Hematopoietic multipotent progenitor cell (in vitro differentiated cells): ENCODE data around the gene P3H4. TPM values are rescaled to one million over a fixed set of nuclear protein-coding genes. Genes with fewer than 3 reads are reported as not detected.
"Not testable (repeated sequence)": the region's sequence is repeated elsewhere in the genome, so short reads cannot be mapped to it uniquely, and the experiment has no call there.

Experiments
- DNase-seq, 3 donors: peaks; one replicate each; pipeline ENCODE4 v3.0.0-alpha.2; 2011 to 2015; ENCODE audit warnings: low read depth in 2 of 3, low spot score in 2 of 3
- total RNA-seq: library from RNA; depleted of rRNA; stranded (reverse); fragments of >200 nt; gene quantifications from one replicate; pipeline ENCODE4 v1.2.3, GENCODE V29; 2012

P3H4 gene, protein sequence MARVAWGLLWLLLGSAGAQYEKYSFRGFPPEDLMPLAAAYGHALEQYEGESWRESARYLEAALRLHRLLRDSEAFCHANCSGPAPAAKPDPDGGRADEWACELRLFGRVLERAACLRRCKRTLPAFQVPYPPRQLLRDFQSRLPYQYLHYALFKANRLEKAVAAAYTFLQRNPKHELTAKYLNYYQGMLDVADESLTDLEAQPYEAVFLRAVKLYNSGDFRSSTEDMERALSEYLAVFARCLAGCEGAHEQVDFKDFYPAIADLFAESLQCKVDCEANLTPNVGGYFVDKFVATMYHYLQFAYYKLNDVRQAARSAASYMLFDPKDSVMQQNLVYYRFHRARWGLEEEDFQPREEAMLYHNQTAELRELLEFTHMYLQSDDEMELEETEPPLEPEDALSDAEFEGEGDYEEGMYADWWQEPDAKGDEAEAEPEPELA
- 8.6 TPM for total RNA-seq

- peak; percentile 65 to 83 (median 74) for DNase-seq
These were observed at the start of gene P3H4 for GRCh38 chr17:41811549-41812380. TSS of gene P3H4 (minus strand) at chr17:41811949. CDS start at chr17:41811915, 34 bp downstream.

DNA sequence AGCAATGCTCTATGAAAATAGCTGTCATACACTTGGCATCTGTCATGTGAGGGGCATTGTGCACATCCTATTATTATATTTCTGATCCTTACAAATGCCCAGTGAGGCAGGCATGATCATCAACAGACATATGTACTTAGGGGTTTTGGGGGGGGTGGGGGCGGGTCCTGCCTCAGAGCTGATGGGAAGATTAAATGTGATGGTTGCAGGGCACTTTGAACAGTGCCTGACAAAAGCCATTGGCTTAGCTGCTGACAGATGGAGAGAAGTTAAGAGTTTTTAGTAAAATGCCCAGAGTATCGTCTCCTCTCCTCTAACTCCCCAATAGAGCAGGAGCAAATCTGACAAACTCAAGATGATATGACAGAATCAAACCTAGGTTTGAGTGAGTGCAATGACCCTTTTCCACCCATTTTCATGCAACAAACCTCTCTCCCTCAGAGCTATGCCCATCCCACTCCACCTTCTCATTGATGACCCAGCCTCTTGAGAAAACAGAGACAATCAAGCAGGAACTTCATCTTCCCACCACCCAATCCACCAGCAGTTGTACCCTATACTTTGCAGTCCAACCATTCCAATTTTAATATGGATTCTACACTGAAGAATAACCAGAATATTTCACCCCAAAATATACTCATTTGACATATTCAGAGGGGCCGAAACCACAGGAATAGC lies 48.6 kb upstream of the P3H4 start:
- no peak for DNase-seq

GRCh38 chr17:41851382-41851781 lies 39.6 kb upstream of the P3H4 start:
- not testable (repeated sequence) for DNase-seq

GRCh38 chr17:41849251-41849990 lies 37.7 kb upstream of the P3H4 start:
- no peak for DNase-seq

GRCh38 chr17:41848788-41849187 lies 37.0 kb upstream of the P3H4 start:
- no peak for DNase-seq

DNA sequence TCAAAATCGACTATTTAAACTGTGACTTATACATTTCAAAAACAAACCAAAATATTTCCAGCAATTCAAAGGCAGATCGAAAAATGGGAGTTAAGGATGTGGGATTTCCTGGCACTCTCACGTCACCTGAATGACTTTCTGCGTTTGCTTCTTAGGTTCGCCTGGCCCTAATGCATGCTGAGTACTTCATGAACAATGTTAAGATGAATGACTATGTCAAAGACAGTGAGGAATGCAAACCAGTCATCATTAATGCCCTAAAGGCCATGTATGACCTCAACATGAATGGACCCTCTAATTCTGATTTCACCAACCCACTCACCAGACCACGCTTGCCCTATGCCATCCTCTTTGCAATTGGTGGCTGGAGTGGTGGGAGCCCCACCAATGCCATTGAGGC lies 33.2 kb upstream of the P3H4 start:
- no peak for DNase-seq

DNA sequence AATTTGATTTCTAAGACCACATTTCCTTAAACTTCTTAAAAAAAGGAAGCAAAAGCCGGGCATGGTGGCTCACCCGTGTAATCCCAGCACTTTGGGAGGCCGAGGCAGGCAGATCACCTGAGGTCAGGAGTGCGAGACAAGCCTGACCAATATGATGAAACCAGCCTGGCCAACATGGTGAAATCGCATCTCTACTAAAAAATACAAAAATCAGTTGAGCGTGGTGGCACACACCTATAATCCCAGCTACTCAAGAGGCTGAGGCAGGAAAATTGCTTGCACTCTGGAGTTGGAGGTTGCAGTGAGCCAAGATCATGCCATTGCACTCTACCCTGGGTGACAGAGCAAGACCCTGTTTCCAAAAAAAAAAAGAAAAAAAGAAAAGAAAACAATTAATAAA lies 29.0 kb upstream of the P3H4 start:
- not testable (repeated sequence) for DNase-seq

DNA sequence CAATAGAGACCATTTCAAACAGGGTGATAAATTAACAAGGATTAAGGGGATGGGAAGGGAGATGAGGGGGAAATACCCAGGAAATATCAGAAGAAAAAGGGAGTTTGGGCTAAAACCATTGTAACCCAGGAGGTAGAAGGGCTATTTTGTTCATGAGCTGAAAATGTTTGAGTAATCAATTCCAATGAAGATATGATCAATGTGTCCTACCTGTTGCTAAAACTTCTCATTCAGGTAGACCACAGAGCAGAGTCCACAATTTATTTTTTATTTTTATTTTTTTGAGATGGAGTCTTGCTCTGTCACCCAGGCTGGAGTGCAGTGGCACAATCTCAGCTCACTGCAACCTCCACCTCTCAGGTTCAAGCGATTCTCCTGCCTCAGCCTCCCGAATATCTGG lies 27.7 kb upstream of the P3H4 start:
- not testable (repeated sequence) for DNase-seq

DNA sequence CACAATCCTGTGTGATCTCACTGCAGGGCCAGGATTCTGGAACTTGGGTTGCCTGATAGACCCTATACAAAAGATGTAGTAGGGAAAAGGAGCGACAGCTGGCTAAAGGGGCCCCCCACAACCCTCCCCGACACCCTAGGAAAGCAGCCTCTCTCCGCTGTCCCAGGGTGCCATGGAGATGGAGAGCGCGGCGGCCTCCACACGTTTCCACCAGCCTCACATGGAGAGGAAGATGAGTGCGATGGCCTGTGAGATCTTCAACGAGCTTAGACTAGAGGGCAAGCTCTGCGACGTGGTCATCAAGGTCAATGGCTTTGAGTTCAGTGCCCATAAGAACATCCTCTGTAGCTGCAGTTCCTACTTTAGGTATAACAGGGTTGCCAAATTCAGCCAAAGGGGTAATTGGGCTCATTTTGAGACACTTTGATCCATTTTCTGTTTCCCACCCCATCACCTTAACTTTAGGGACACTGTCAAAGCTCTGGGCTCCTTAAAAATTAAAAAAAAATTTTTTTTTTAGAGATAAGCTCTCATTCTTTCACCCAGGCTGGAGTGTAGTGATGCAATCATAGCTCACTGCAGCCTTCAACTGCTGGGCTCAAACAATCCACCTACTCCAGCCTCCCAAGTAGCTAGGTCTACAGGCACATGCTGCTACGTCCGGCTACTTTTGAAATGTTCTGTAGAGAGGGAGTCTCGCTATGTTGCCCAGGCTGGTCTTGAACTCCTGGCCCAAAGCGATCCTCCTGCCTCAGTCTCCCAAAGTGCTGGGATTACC lies 26.2 kb upstream of the P3H4 start, which contains the start of gene KLHL10:
Gene KLHL10, plus strand, starts transcription at position 65 of the 778 bp plus-strand sequence. Its CDS starts 108 bp downstream, at position 173.
- no peak for DNase-seq

- DNase-seq: no peak
These were observed 24.9 kb upstream of the P3H4 start for GRCh38 chr17:41836550-41837196.

DNA sequence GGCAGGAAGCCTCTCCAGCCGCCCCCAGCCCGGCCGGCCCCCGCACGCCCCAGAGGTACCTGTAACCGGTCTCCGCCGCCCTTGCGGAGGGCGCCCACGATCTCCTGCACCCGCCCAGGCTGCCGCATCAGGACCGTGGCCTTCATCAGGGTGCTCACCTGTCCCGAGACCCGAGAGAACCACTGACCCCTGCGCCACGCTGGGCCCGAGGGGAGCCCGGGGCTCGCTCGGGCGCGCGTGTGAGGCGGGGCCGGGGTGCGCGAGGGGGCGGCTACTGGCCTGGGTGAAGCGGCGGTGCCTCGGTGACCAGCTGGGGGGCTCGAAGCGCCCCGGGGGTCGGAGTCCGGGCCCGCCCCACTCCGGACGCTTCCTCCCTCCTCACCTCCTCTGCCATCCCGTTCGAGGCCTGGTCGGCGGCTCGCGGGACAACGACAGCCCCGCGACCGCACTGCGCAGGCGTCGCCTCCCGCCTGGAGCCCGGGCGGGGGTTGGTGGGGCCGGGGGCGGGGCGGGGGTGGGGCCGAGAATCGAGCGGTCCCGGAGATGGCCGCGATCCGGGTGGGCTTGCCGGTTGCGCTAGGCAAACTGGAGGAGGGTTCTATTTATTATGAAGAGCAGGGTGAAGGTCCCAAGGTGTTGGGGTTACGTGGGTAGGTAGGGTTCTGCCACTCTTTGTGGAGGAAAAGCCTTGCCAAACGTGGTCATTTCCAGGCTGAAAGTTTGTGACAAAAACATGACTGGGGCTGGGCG lies 24.2 kb upstream of the P3H4 start, which contains the start of gene NT5C3B:
Gene NT5C3B, minus strand, starts transcription at position 433 of the 750 bp plus-strand sequence. Its CDS starts 39 bp downstream, at position 394.
- DNase-seq: peak; percentile 6 to 58 (median 39)

- DNase-seq: no peak
These were observed 23.6 kb upstream of the P3H4 start for GRCh38 chr17:41835214-41835799.

DNA sequence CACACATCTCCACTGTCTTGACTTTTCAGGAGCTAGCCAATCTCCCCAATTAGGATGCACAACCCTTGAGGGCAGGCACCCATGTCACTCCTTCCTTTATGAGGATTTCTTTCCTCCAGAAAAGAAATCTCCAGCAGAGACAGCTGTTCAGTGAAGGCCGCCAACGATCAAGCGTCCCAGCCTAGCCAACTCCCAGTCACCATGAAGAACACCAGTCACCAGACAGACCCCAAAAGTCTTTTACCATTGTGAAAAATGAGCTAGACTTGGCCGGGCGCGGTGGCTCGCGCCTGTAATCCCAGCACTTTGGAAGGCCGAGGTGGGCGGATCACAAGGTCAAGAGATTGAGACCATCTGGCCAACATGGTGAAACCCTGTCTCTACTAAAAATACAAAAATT lies 18.2 kb upstream of the P3H4 start:
- DNase-seq: not testable (repeated sequence)

DNA sequence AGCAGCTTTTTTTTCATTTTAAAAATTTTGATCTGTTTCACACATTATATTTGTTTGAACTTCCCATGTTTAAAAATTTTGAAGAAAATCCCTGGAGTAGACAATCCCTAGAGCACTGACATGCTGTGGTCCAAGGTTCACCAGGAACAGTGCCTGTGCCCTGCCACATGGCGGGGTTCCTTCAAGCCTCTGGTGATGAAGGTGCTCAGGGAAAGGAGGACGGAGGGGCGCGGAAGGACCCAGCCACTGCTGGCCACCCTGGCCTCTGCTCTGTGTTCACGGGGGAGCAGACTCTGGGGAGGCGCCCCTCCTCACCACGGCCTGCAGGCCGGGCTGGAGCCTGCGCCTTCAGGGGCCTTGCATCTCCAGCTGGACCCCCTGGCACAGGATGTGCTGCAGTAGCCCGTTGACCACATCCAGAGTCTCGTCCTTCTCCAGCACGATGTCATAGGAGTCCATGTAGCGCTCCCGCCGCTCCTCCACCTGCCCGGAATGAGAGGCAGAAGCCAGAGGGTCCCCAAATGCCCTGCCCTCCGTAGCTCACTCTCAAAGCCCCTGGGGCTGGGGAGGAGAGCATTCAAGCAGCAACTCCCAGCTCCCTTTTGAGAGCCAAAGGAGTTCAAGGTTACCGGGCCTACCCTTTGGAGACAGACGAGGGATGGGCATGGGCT lies 13.6 kb upstream of the P3H4 start:
- no peak for DNase-seq

DNA sequence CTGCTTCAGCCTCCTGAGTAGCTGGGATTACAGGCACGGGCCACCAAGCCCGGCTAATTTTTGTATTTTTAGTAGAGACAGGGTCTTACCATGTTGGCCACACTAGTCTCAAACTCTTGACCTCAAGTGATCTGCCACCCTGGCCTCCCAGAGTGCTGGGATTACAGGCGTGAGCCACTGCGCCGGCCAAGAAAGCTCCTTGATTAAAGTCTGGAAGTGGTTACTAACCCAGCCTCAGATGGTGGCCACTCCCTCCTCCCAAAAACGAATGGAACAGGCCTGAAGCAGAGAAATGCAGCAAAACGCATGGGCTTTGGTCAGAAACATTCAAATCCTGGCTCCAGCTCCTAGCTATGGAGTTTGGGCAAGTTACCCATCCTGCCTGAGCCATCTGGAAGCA lies 12.3 kb upstream of the P3H4 start:
- no peak for DNase-seq

GRCh38 chr17:41823580-41823979 lies 11.8 kb upstream of the P3H4 start:
- DNase-seq: no peak

DNA sequence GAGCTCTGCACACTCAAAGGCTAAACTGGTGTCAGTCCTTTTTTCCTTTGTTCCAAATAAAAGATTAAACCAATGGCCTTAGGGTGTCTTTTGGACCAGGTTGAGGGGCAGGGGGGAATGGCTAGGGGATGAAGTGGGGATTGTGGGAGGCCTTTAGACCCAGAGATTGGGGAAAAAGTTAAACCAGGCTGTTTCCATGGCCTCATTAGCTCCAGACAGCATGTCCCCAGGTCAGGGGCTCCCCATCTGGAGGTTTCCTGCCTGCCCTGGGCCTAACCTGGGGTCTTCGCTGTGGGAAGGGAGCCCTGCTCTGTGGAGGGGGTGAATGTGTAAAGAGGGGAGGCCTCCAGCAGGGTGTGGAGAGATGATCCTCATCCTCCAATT lies 11.4 kb upstream of the P3H4 start:
- DNase-seq: no peak
